ENCODE results near the gene SELENOF. TPM values are rescaled to one million over a fixed set of nuclear protein-coding genes. Genes with fewer than 3 reads are reported as not detected.
"Not testable (repeated sequence)": the region's sequence is repeated elsewhere in the genome, so short reads cannot be mapped to it uniquely, and the experiment has no call there.

SELENOF gene
- total RNA-seq, 1 experiment from 2014 or later: 193 TPM

- no peaks in the 10 kb centered on the region for H3K27me3 ChIP-seq (ENCODE audit: control insufficient read depth, insufficient read depth, low read length)
- no peak for DNase-seq
- H3K36me3 ChIP-seq (replicated peaks; ENCODE audit: control insufficient read depth, insufficient read depth, low read length): peaks cover 9% of the 10 kb centered on the region
- no peak overlapping the region for H3K4me3 ChIP-seq (ENCODE audit: insufficient read depth, low read depth, low read length)
Measured at GRCh38 chr1:86905875-86906274, 8.1 kb downstream of the SELENOF start.

GRCh38 chr1:86899401-86899800 is 14.5 kb downstream of the SELENOF start:
- not testable (repeated sequence) for H3K4me3 ChIP-seq (ENCODE audit: insufficient read depth, low read depth, low read length); H3K36me3 ChIP-seq (replicated peaks; ENCODE audit: control insufficient read depth, insufficient read depth, low read length); H3K27me3 ChIP-seq (ENCODE audit: control insufficient read depth, insufficient read depth, low read length); DNase-seq

- Histone ChIP-seq H3K4me3 (ENCODE audit: insufficient read depth, low read depth, low read length) (no peak overlapping the region), H3K27me3 (ENCODE audit: control insufficient read depth, insufficient read depth, low read length) (no peaks in the 10 kb centered on the region), H3K36me3 (replicated peaks; ENCODE audit: control insufficient read depth, insufficient read depth, low read length) (no peaks in the 10 kb centered on the region)
- DNase-seq: no peak
Measured at GRCh38 chr1:86888327-86888726, 25.6 kb downstream of the SELENOF start.

- H3K36me3 ChIP-seq (replicated peaks; ENCODE audit: control insufficient read depth, insufficient read depth, low read length): no peaks in the 10 kb centered on the region
- no peak for DNase-seq
- no peaks in the 10 kb centered on the region for H3K27me3 ChIP-seq (ENCODE audit: control insufficient read depth, insufficient read depth, low read length)
- H3K4me3 ChIP-seq (ENCODE audit: insufficient read depth, low read depth, low read length): no peak overlapping the region
Measured at GRCh38 chr1:86887479-86888162, 26.3 kb downstream of the SELENOF start.

GRCh38 chr1:86875722-86876121 is 38.2 kb downstream of the SELENOF start:
- Histone ChIP-seq H3K27me3 (ENCODE audit: control insufficient read depth, insufficient read depth, low read length) (no peaks in the 10 kb centered on the region), H3K4me3 (ENCODE audit: insufficient read depth, low read depth, low read length) (no peak overlapping the region), H3K36me3 (replicated peaks; ENCODE audit: control insufficient read depth, insufficient read depth, low read length) (no peaks in the 10 kb centered on the region; the same call in none of the 2 replicates)
- DNase-seq: no peak

GRCh38 chr1:86872086-86872485 is 41.8 kb downstream of the SELENOF start:
- no peak overlapping the region for H3K4me3 ChIP-seq (ENCODE audit: insufficient read depth, low read depth, low read length)
- H3K27me3 ChIP-seq (ENCODE audit: control insufficient read depth, insufficient read depth, low read length): no peaks in the 10 kb centered on the region
- no peaks in the 10 kb centered on the region; the same call in none of the 2 replicates for H3K36me3 ChIP-seq (replicated peaks; ENCODE audit: control insufficient read depth, insufficient read depth, low read length)
- no peak for DNase-seq

- H3K4me3 ChIP-seq (ENCODE audit: insufficient read depth, low read depth, low read length): no peak overlapping the region
- DNase-seq: no peak
- no peaks in the 10 kb centered on the region for H3K27me3 ChIP-seq (ENCODE audit: control insufficient read depth, insufficient read depth, low read length)
- H3K36me3 ChIP-seq (replicated peaks; ENCODE audit: control insufficient read depth, insufficient read depth, low read length): no peaks in the 10 kb centered on the region; the same call in 1 of the 2 replicates
Measured at GRCh38 chr1:86871001-86871400, 42.9 kb downstream of the SELENOF start.

GRCh38 chr1:86868477-86868876 is 45.4 kb downstream of the SELENOF start:
- H3K4me3 ChIP-seq (ENCODE audit: insufficient read depth, low read depth, low read length): no peak overlapping the region
- H3K36me3 ChIP-seq (replicated peaks; ENCODE audit: control insufficient read depth, insufficient read depth, low read length): no peaks in the 10 kb centered on the region
- H3K27me3 ChIP-seq (ENCODE audit: control insufficient read depth, insufficient read depth, low read length): no peaks in the 10 kb centered on the region
- DNase-seq: no peak

- H3K36me3 ChIP-seq (replicated peaks; ENCODE audit: control insufficient read depth, insufficient read depth, low read length); H3K27me3 ChIP-seq (ENCODE audit: control insufficient read depth, insufficient read depth, low read length); DNase-seq; H3K4me3 ChIP-seq (ENCODE audit: insufficient read depth, low read depth, low read length): not testable (repeated sequence)
Measured at GRCh38 chr1:86867278-86867677, 46.6 kb downstream of the SELENOF start.

GRCh38 chr1:86866665-86867064 is 47.3 kb downstream of the SELENOF start:
- DNase-seq: no peak
- no peaks in the 10 kb centered on the region for H3K36me3 ChIP-seq (replicated peaks; ENCODE audit: control insufficient read depth, insufficient read depth, low read length)
- H3K27me3 ChIP-seq (ENCODE audit: control insufficient read depth, insufficient read depth, low read length): no peaks in the 10 kb centered on the region
- H3K4me3 ChIP-seq (ENCODE audit: insufficient read depth, low read depth, low read length): no peak overlapping the region

GRCh38 chr1:86865973-86866637 is 47.8 kb downstream of the SELENOF start:
- DNase-seq: no peak
- no peaks in the 10 kb centered on the region for H3K36me3 ChIP-seq (replicated peaks; ENCODE audit: control insufficient read depth, insufficient read depth, low read length)
- no peak overlapping the region for H3K4me3 ChIP-seq (ENCODE audit: insufficient read depth, low read depth, low read length)
- no peaks in the 10 kb centered on the region for H3K27me3 ChIP-seq (ENCODE audit: control insufficient read depth, insufficient read depth, low read length)

GRCh38 chr1:86862920-86863319 is 51.0 kb downstream of the SELENOF start:
- Histone ChIP-seq H3K4me3 (ENCODE audit: insufficient read depth, low read depth, low read length) (no peak overlapping the region), H3K27me3 (ENCODE audit: control insufficient read depth, insufficient read depth, low read length) (no peaks in the 10 kb centered on the region), H3K36me3 (replicated peaks; ENCODE audit: control insufficient read depth, insufficient read depth, low read length) (no peaks in the 10 kb centered on the region)
- DNase-seq: no peak

GRCh38 chr1:86861424-86861823 is 52.5 kb downstream of the SELENOF start:
- no peak for DNase-seq
- no peaks in the 10 kb centered on the region for H3K27me3 ChIP-seq (ENCODE audit: control insufficient read depth, insufficient read depth, low read length)
- no peak overlapping the region for H3K4me3 ChIP-seq (ENCODE audit: insufficient read depth, low read depth, low read length)
- H3K36me3 ChIP-seq (replicated peaks; ENCODE audit: control insufficient read depth, insufficient read depth, low read length): no peaks in the 10 kb centered on the region

- Histone ChIP-seq H3K4me3 (ENCODE audit: insufficient read depth, low read depth, low read length) (no peak overlapping the region), H3K36me3 (replicated peaks; ENCODE audit: control insufficient read depth, insufficient read depth, low read length) (no peaks in the 10 kb centered on the region), H3K27me3 (ENCODE audit: control insufficient read depth, insufficient read depth, low read length) (no peaks in the 10 kb centered on the region)
- DNase-seq: no peak
Measured at GRCh38 chr1:86860424-86860823, 53.5 kb downstream of the SELENOF start.

- Histone ChIP-seq H3K36me3 (replicated peaks; ENCODE audit: control insufficient read depth, insufficient read depth, low read length) (no peaks in the 10 kb centered on the region), H3K27me3 (ENCODE audit: control insufficient read depth, insufficient read depth, low read length) (no peaks in the 10 kb centered on the region), H3K4me3 (ENCODE audit: insufficient read depth, low read depth, low read length) (no peak overlapping the region)
- DNase-seq: no peak
Measured at GRCh38 chr1:86860020-86860419, 53.9 kb downstream of the SELENOF start.
